Measurements from ENCODE around the gene FCRL1.

FCRL1 gene

GRCh38 chr1:157849229-157849875 lies 29.4 kb upstream of the FCRL1 start:
- peak; percentile 47 for DNase-seq (ENCODE audit: extremely low read depth, insufficient read length)
- H3K4me3 ChIP-seq (replicated peaks; ENCODE audit: low read depth, low read length): no peak overlapping the region

GRCh38 chr1:157844089-157844830 lies 24.3 kb upstream of the FCRL1 start:
- Histone ChIP-seq H3K27me3 (replicated peaks; ENCODE audit: control insufficient read depth, insufficient read depth, low read length) (no peaks in the 10 kb centered on the region), H3K4me3 (replicated peaks; ENCODE audit: low read depth, low read length) (no peak overlapping the region), H3K36me3 (ENCODE audit: control insufficient read depth, insufficient read depth, low read length) (no peaks in the 10 kb centered on the region)
- DNase-seq (ENCODE audit: extremely low read depth, insufficient read length): no peak
- no peak for TF ChIP-seq CTCF (IDR thresholded peaks at IDR 0.05; ENCODE audit: insufficient read depth, low read length, poor library complexity, severe bottlenecking)

More at GRCh38 chr1:157849229-157849875, 29.4 kb upstream of the FCRL1 start:
- Histone ChIP-seq H3K36me3 (ENCODE audit: control insufficient read depth, insufficient read depth, low read length) (no peaks in the 10 kb centered on the region), H3K27me3 (replicated peaks; ENCODE audit: control insufficient read depth, insufficient read depth, low read length) (no peaks in the 10 kb centered on the region)
- TF ChIP-seq CTCF (IDR thresholded peaks at IDR 0.05; ENCODE audit: insufficient read depth, low read length, poor library complexity, severe bottlenecking): no peak

- TF ChIP-seq CTCF (IDR thresholded peaks at IDR 0.05; ENCODE audit: insufficient read depth, low read length, poor library complexity, severe bottlenecking): no peak
- DNase-seq (ENCODE audit: extremely low read depth, insufficient read length): no peak
- no peak overlapping the region for H3K4me3 ChIP-seq (replicated peaks; ENCODE audit: low read depth, low read length)
- no peaks in the 10 kb centered on the region for H3K27me3 ChIP-seq (replicated peaks; ENCODE audit: control insufficient read depth, insufficient read depth, low read length)
- H3K36me3 ChIP-seq (ENCODE audit: control insufficient read depth, insufficient read depth, low read length): no peaks in the 10 kb centered on the region
These were observed 23.0 kb upstream of the FCRL1 start for GRCh38 chr1:157842939-157843338.

GRCh38 chr1:157841708-157842107 lies 21.8 kb upstream of the FCRL1 start, which contains the start of gene CD5L:
CD5L (minus strand) TSS chr1:157841808; CDS start chr1:157841701, 107 bp downstream.
- no peak for DNase-seq (ENCODE audit: extremely low read depth, insufficient read length)
- no peak for TF ChIP-seq CTCF (IDR thresholded peaks at IDR 0.05; ENCODE audit: insufficient read depth, low read length, poor library complexity, severe bottlenecking)
- Histone ChIP-seq H3K4me3 (replicated peaks; ENCODE audit: low read depth, low read length) (no peak within 1 kb of the TSS), H3K27me3 (replicated peaks; ENCODE audit: control insufficient read depth, insufficient read depth, low read length) (no peaks in the 10 kb centered on the region), H3K36me3 (ENCODE audit: control insufficient read depth, insufficient read depth, low read length) (no peaks in the 10 kb centered on the region)

GRCh38 chr1:157838966-157839365 lies 19.0 kb upstream of the FCRL1 start:
- no peak for TF ChIP-seq CTCF (IDR thresholded peaks at IDR 0.05; ENCODE audit: insufficient read depth, low read length, poor library complexity, severe bottlenecking)
- no peak overlapping the region for H3K4me3 ChIP-seq (replicated peaks; ENCODE audit: low read depth, low read length)
- DNase-seq (ENCODE audit: extremely low read depth, insufficient read length): no peak
- H3K36me3 ChIP-seq (ENCODE audit: control insufficient read depth, insufficient read depth, low read length): no peaks in the 10 kb centered on the region
- no peaks in the 10 kb centered on the region for H3K27me3 ChIP-seq (replicated peaks; ENCODE audit: control insufficient read depth, insufficient read depth, low read length)
